Lower leg skin (tissue), 3 donors: ENCODE results near the gene TNFAIP1.

Experiments
- CTCF ChIP-seq, 3 donors: fragments of 450-650 bp; IDR thresholded peaks; one replicate each; pipeline ENCODE4 v1.5.1; 2016; ENCODE audit warnings: antibody characterized with exemption in 3 of 3, mild to moderate bottlenecking in 3 of 3, moderate library complexity in 2 of 3
- POLR2A ChIP-seq, 2 donors: fragments of 450-650 bp; IDR thresholded peaks; one replicate each; pipeline ENCODE4 v1.6.1; 2016 to 2017; ENCODE audit warnings: antibody characterized with exemption in 2 of 2, mild to moderate bottlenecking in 1 of 2, moderate library complexity in 1 of 2

- TF ChIP-seq CTCF (IDR thresholded peaks at IDR 0.05) (no peak), POLR2A (IDR thresholded peaks at IDR 0.05) (no peak)
Observed at GRCh38 chr17:28386391-28386790, 50.8 kb downstream of the TNFAIP1 start.
